GM12878 (cell line): ENCODE data around the gene MMRN2. TPM values are rescaled to one million over a fixed set of nuclear protein-coding genes. Genes with fewer than 3 reads are reported as not detected.

Experiments used
- ATAC-seq: fragments of 200-7000 bp; cut with Tn5 transposase; 3 replicates; pipeline ENCODE4 v1.9.1; 2020; ENCODE audit warnings: mild to moderate bottlenecking, moderate library complexity
- BruUV-seq: library from RNA; stranded (reverse); fragments of 400-500 nt; replicated peaks from 2 replicates; lab custom pipeline; 2021; lab: Mats Ljungman, UMichigan
- CTCF ChIA-PET: fragments of 300-600 bp; sonication (Branson Sonifier 250); formaldehyde crosslinking; extraction: SDS; loops from one replicate; lab custom pipeline; 2021; ENCODE audit warnings: inconsistent platforms; lab: Yijun Ruan, JAX
- POLR2A ChIA-PET: fragments of 350-600 bp; formaldehyde crosslinking; extraction: SDS; loops from one replicate; lab custom pipeline; 2021; ENCODE audit warnings: inconsistent platforms; lab: Charles Lee
- RAD21 ChIA-PET: fragments of 300-600 bp; sonication (Branson Sonifier 250); formaldehyde crosslinking; loops from one replicate; lab custom pipeline; 2023; ENCODE audit warnings: antibody characterized with exemption; ENCODE audit not compliant: unreplicated experiment; lab: Charles Lee
- SMC1A ChIA-PET: fragments of 300-600 bp; sonication (Branson Sonifier 250); formaldehyde crosslinking; loops from one replicate; lab custom pipeline; 2023; ENCODE audit not compliant: unreplicated experiment, uncharacterized antibody; lab: Charles Lee
- DNase-seq: peaks from one replicate; pipeline ENCODE4 v3.0.0-alpha.2; 2011; ENCODE audit warnings: low read depth, low spot score
- FAIRE-seq: peaks from 3 replicates; lab custom pipeline; 2011; peaks lifted over from hg19 to GRCh38; lab: Jason Lieb, UNC
- H2AFZ ChIP-seq: 2 replicates; pipeline ENCODE4 v1.6.0; 2011; ENCODE audit warnings: low read depth, low read length, control low read depth; ENCODE audit not compliant: control insufficient read depth
- H3K27ac ChIP-seq: 2 replicates; pipeline ENCODE4 v1.5.1; 2011; ENCODE audit warnings: control low read depth; ENCODE audit not compliant: control insufficient read depth, insufficient read depth
- H3K27me3 ChIP-seq, 2 experiments: replicated peaks in 1 of 2; 2 replicates each; pipeline versions ENCODE4 v1.6.0 to v1.6.1; 2011; ENCODE audit warnings: low read length in 1 of 2; ENCODE audit not compliant: control insufficient read depth in 2 of 2, insufficient read depth in 2 of 2
- H3K36me3 ChIP-seq, 2 experiments: 2 replicates each; pipeline ENCODE4 v1.5.1; 2011; ENCODE audit warnings: low read length in 1 of 2; ENCODE audit not compliant: control insufficient read depth in 2 of 2, insufficient read depth in 2 of 2
- H3K4me1 ChIP-seq: 2 replicates; pipeline ENCODE4 v1.6.1; 2011; ENCODE audit warnings: mild to moderate bottlenecking, low read length, moderate library complexity, mixed read lengths; ENCODE audit not compliant: control insufficient read depth, insufficient read depth
- H3K4me2 ChIP-seq: 2 replicates; pipeline ENCODE4 v1.6.0; 2011; ENCODE audit warnings: control low read depth; ENCODE audit not compliant: control insufficient read depth, insufficient read depth
- H3K4me3 ChIP-seq: fragments of 200-600 bp; sonication (generic); 2 replicates; pipeline ENCODE4 v1.5.1; 2016
- H3K79me2 ChIP-seq: 2 replicates; pipeline ENCODE4 v1.6.0; 2011; ENCODE audit warnings: low read length; ENCODE audit not compliant: control insufficient read depth, insufficient read depth
- H3K9ac ChIP-seq: 2 replicates; pipeline ENCODE4 v1.8.0; 2011; ENCODE audit warnings: low read length, control low read depth, mixed read lengths; ENCODE audit not compliant: control insufficient read depth, insufficient read depth
- H3K9me3 ChIP-seq: replicated peaks from 3 replicates; pipeline ENCODE4 v1.5.1; 2011; ENCODE audit warnings: mild to moderate bottlenecking, low read length; ENCODE audit not compliant: control insufficient read depth, insufficient read depth
- H4K20me1 ChIP-seq: 2 replicates; pipeline ENCODE4 v1.6.0; 2011; ENCODE audit not compliant: control insufficient read depth, insufficient read depth
- BCL11A ChIP-seq: IDR thresholded peaks from 2 replicates; pipeline ENCODE4 v1.6.1; 2011; ENCODE audit warnings: low read depth, low read length
- BHLHE40 ChIP-seq, 2 experiments: fragments of 450-650 bp in 1 of 2; IDR thresholded peaks; 2 replicates each; pipeline ENCODE4 v1.6.1; 2011 to 2017; ENCODE audit warnings: low read depth in 2 of 2, borderline replicate concordance in 1 of 2, improper control_type of control experiment in 1 of 2, low read length in 1 of 2, mild to moderate bottlenecking in 1 of 2
- BRCA1 ChIP-seq: IDR thresholded peaks from 2 replicates; pipeline ENCODE4 v1.6.1; 2011; ENCODE audit warnings: low read depth, low read length, improper control_type of control experiment
- CHD1 ChIP-seq: IDR thresholded peaks from 2 replicates; pipeline ENCODE4 v1.6.1; 2012; ENCODE audit warnings: low read depth, low read length, improper control_type of control experiment
- ETV6 ChIP-seq, 2 experiments: fragments of 450-650 bp in 1 of 2; IDR thresholded peaks in 1 of 2; conservative IDR thresholded peaks in 1 of 2; 2 replicates each; pipeline ENCODE4 v1.6.1; 2014; ENCODE audit warnings: antibody characterized with exemption in 1 of 2, borderline replicate concordance in 1 of 2, low read depth in 1 of 2, mild to moderate bottlenecking in 1 of 2, moderate library complexity in 1 of 2
- IKZF2 ChIP-seq, 2 experiments: fragments of 450-650 bp; IDR thresholded peaks; 2 replicates each; pipeline ENCODE4 v1.6.1; 2017; ENCODE audit warnings: mild to moderate bottlenecking in 2 of 2, moderate library complexity in 2 of 2
- MYC ChIP-seq: IDR thresholded peaks from 2 replicates; pipeline ENCODE4 v1.6.1; 2011; ENCODE audit warnings: mild to moderate bottlenecking, low read length, moderate library complexity, inconsistent platforms; ENCODE audit not compliant: insufficient read depth, insufficient replicate concordance, insufficient read length, severe bottlenecking
- SP1 ChIP-seq: IDR thresholded peaks from one replicate; pipeline ENCODE4 v1.6.1; 2011; ENCODE audit warnings: low read depth, low read length
- WRNIP1 ChIP-seq: IDR thresholded peaks from 2 replicates; pipeline ENCODE4 v1.6.1; 2011; ENCODE audit warnings: low read depth, low read length, improper control_type of control experiment, borderline replicate concordance
- YY1 ChIP-seq: IDR thresholded peaks from 2 replicates; pipeline ENCODE4 v1.6.1; 2011; ENCODE audit warnings: low read depth, mild to moderate bottlenecking, low read length
- ZNF217 ChIP-seq: fragments of 450-650 bp; IDR thresholded peaks from 2 replicates; pipeline ENCODE4 v1.6.1; 2017; ENCODE audit warnings: antibody characterized with exemption, mild to moderate bottlenecking
- ZZZ3 ChIP-seq: IDR thresholded peaks from 2 replicates; pipeline ENCODE4 v1.6.1; 2011; ENCODE audit warnings: low read depth; ENCODE audit not compliant: control insufficient read depth, insufficient read length
- WGBS: methylation state at CpG from one replicate; pipeline ENCODE4 v1.1.6; 2016; ENCODE audit warnings: low lambda C conversion rate; ENCODE audit not compliant: insufficient replicate concordance, insufficient coverage; ENCODE audit errors: missing lambda C conversion rate; 5-methylcytosine and 5-hydroxymethylcytosine counted together
- in situ Hi-C: fragments of 300-500 bp; cut with MboI; formaldehyde crosslinking; loops from 9 replicates; pipeline ENCODE4 v1.14.3; 2018; ENCODE audit warnings: mixed read lengths
- intact Hi-C: fragments of 100-400 bp; cut with micrococcal nuclease; formaldehyde crosslinking; loops from one replicate; pipeline ENCODE4 v1.14.2; 2022; ENCODE audit not compliant: unreplicated experiment
- polyA plus RNA-seq, 11 experiments: library from polyadenylated mRNA; depleted of rRNA in 4 of 11; unstranded in 6 of 11; stranded (reverse) in 5 of 11; fragments of >200 nt; fragmentation: Nextera tagmentation in 4 of 11; fragmentation: Illumina TruSeq in 1 of 11; extraction: Ambion mirVana in 4 of 11; extraction: Trizol in 1 of 11; gene quantifications; 1 replicate in 1 of 11; 2 replicates in 10 of 11; pipeline versions ENCODE4 v1.2.1 to v1.2.3, GENCODE V29; 2011 to 2016; ENCODE audit warnings: inconsistent platforms in 2 of 11, missing spikeins in 2 of 11, low read depth in 1 of 11
- total RNA-seq, 4 experiments: library from RNA; depleted of rRNA in 3 of 4; stranded (reverse); fragments of >200 nt in 3 of 4; fragmentation: Illumina TruSeq in 1 of 4; extraction: Trizol in 1 of 4; gene quantifications; 2 replicates each; pipeline versions ENCODE4 v1.2.1 to v1.2.3, GENCODE V29; 2013 to 2021
- TF ChIP-seq, protein P1 (sequence below): fragments of 450-650 bp; IDR thresholded peaks from 2 replicates; pipeline ENCODE4 v1.6.1; 2017; ENCODE audit warnings: mild to moderate bottlenecking
- TF ChIP-seq, protein P2 (sequence below): fragments of 450-650 bp; IDR thresholded peaks from 2 replicates; pipeline ENCODE4 v1.6.1; 2014; ENCODE audit warnings: mild to moderate bottlenecking
- TF ChIP-seq, protein P3 (sequence below): IDR thresholded peaks from 2 replicates; pipeline ENCODE4 v1.6.1; 2012; ENCODE audit warnings: improper control_type of control experiment, low read depth, low read length; ENCODE audit not compliant: insufficient replicate concordance

The MMRN2 gene
- total and polyA plus RNA-seq, 10 of the 15 experiments (the other 5 are each of a cell fraction or from before 2014, with no cell fraction given) = 0.09 to 1.0 (median 0.54) TPM; not detected in 3

DNA sequence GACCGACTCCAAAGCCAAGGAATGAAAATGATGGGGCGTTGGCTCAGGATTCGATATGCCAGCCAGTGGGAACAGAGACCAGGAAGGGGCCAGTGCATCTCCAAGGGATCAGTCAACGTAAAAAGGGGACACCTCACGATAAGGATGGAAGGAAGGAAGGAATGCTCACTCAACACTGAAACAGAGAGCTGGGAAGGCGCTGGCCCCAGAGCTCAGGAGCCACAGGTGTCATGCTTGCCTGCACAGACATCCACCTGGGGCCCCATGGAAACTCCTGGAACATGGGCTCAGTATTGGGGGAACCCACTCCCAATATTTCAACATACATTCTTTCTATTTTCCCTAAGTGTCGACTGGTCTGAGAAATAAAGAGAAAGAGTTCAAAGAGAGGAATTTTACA lies 5.3 kb downstream of the MMRN2 start:
- H3K79me2 ChIP-seq = no peaks in the 10 kb centered on the region
- H3K4me2 ChIP-seq = no peak overlapping the region
- intact Hi-C loops = no loop called here
- H3K9me3 ChIP-seq = no peaks in the 10 kb centered on the region; the same call in 2 of the 3 replicates
- SMC1A ChIA-PET = interaction anchor here (1.7 kb wide), 1 partner anchor 11 kb away, joined by 4 read pairs; no protein-coding TSS in a partner anchor
- 46% methylated on average over 6 of the region's 7 CpGs for WGBS
- H3K27me3 ChIP-seq = no peaks in the 10 kb centered on the region
- no peaks in the 10 kb centered on the region for H3K4me1 ChIP-seq
- no peaks in the 10 kb centered on the region for H4K20me1 ChIP-seq
- H2AFZ ChIP-seq = no peak overlapping the region
- no peaks in the 10 kb centered on the region for H3K36me3 ChIP-seq
- H3K9ac ChIP-seq = no peak overlapping the region
- CTCF ChIA-PET = interaction anchor here (2.0 kb wide), 1 partner anchor 9 kb away, joined by 9 read pairs; no protein-coding TSS in a partner anchor
- H3K4me3 ChIP-seq = no peak overlapping the region
- RAD21 ChIA-PET = no interaction called here
- BruUV-seq = no TSS peak
- in situ Hi-C loops = no loop called here
- FAIRE-seq (no peak), ATAC-seq (no peak), DNase-seq (no peak)
- no peak overlapping the region for H3K27ac ChIP-seq
- POLR2A ChIA-PET = no interaction called here
- no peak for TF ChIP-seq ETV6 (conservative IDR thresholded peaks at IDR 0.05 in 1 of 2, IDR thresholded peaks at IDR 0.05 in 1 of 2; ENCODE audit: borderline replicate concordance in 1 of 2, low read depth in 1 of 2)
- no peak for TF ChIP-seq BCL11A
- TF ChIP-seq CHD1 = no peak
- TF ChIP-seq, protein P1, sequence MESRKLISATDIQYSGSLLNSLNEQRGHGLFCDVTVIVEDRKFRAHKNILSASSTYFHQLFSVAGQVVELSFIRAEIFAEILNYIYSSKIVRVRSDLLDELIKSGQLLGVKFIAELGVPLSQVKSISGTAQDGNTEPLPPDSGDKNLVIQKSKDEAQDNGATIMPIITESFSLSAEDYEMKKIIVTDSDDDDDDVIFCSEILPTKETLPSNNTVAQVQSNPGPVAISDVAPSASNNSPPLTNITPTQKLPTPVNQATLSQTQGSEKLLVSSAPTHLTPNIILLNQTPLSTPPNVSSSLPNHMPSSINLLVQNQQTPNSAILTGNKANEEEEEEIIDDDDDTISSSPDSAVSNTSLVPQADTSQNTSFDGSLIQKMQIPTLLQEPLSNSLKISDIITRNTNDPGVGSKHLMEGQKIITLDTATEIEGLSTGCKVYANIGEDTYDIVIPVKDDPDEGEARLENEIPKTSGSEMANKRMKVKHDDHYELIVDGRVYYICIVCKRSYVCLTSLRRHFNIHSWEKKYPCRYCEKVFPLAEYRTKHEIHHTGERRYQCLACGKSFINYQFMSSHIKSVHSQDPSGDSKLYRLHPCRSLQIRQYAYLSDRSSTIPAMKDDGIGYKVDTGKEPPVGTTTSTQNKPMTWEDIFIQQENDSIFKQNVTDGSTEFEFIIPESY = no peak
- TF ChIP-seq SP1 = no peak
- TF ChIP-seq, protein P2, sequence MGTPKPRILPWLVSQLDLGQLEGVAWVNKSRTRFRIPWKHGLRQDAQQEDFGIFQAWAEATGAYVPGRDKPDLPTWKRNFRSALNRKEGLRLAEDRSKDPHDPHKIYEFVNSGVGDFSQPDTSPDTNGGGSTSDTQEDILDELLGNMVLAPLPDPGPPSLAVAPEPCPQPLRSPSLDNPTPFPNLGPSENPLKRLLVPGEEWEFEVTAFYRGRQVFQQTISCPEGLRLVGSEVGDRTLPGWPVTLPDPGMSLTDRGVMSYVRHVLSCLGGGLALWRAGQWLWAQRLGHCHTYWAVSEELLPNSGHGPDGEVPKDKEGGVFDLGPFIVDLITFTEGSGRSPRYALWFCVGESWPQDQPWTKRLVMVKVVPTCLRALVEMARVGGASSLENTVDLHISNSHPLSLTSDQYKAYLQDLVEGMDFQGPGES = no peak
- TF ChIP-seq IKZF2 (IDR thresholded peaks at IDR 0.05) = no peak
- TF ChIP-seq, protein P3, sequence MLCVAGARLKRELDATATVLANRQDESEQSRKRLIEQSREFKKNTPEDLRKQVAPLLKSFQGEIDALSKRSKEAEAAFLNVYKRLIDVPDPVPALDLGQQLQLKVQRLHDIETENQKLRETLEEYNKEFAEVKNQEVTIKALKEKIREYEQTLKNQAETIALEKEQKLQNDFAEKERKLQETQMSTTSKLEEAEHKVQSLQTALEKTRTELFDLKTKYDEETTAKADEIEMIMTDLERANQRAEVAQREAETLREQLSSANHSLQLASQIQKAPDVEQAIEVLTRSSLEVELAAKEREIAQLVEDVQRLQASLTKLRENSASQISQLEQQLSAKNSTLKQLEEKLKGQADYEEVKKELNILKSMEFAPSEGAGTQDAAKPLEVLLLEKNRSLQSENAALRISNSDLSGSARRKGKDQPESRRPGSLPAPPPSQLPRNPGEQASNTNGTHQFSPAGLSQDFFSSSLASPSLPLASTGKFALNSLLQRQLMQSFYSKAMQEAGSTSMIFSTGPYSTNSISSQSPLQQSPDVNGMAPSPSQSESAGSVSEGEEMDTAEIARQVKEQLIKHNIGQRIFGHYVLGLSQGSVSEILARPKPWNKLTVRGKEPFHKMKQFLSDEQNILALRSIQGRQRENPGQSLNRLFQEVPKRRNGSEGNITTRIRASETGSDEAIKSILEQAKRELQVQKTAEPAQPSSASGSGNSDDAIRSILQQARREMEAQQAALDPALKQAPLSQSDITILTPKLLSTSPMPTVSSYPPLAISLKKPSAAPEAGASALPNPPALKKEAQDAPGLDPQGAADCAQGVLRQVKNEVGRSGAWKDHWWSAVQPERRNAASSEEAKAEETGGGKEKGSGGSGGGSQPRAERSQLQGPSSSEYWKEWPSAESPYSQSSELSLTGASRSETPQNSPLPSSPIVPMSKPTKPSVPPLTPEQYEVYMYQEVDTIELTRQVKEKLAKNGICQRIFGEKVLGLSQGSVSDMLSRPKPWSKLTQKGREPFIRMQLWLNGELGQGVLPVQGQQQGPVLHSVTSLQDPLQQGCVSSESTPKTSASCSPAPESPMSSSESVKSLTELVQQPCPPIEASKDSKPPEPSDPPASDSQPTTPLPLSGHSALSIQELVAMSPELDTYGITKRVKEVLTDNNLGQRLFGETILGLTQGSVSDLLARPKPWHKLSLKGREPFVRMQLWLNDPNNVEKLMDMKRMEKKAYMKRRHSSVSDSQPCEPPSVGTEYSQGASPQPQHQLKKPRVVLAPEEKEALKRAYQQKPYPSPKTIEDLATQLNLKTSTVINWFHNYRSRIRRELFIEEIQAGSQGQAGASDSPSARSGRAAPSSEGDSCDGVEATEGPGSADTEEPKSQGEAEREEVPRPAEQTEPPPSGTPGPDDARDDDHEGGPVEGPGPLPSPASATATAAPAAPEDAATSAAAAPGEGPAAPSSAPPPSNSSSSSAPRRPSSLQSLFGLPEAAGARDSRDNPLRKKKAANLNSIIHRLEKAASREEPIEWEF = no peak
- TF ChIP-seq WRNIP1 = no peak
- TF ChIP-seq YY1 = no peak
- TF ChIP-seq BRCA1 = no peak
- no peak for TF ChIP-seq BHLHE40 (IDR thresholded peaks at IDR 0.05; ENCODE audit: borderline replicate concordance in 1 of 2, low read depth in 2 of 2, low read length in 1 of 2)
- TF ChIP-seq MYC = no peak
- TF ChIP-seq ZNF217 = no peak
- no peak for TF ChIP-seq ZZZ3
